ENCODE results near the gene C1QC. TPM values are rescaled to one million over a fixed set of nuclear protein-coding genes. Genes with fewer than 3 reads are reported as not detected.

C1QC gene
- total and polyA plus RNA-seq, 2 of the 8 experiments (the other 6 are each of a cell fraction or from before 2014, with no cell fraction given), result not detected

GRCh38 chr1:22601610-22602009 lies 41.8 kb upstream of the C1QC start:
- TF ChIP-seq RNF2 (IDR thresholded peaks at IDR 0.05; ENCODE audit: borderline replicate concordance, low read depth, low read length, missing control alignments, poor library complexity, severe bottlenecking), result no peak
- no peak for TF ChIP-seq TEAD4 (IDR thresholded peaks at IDR 0.05; ENCODE audit: low read depth, low read length)
- TF ChIP-seq EP300 (IDR thresholded peaks at IDR 0.05; ENCODE audit: borderline replicate concordance in 1 of 2, low read depth in 2 of 2, low read length in 2 of 2), result no peak
- no peak for TF ChIP-seq POLR2AphosphoS5 (IDR thresholded peaks at IDR 0.05; ENCODE audit: low read depth, low read length)
- no peak for TF ChIP-seq CEBPB (IDR thresholded peaks at IDR 0.05; ENCODE audit: low read depth, low read length)
- no peak for TF ChIP-seq RBBP5 (IDR thresholded peaks at IDR 0.05; ENCODE audit: borderline replicate concordance, low read depth, low read length)
- TF ChIP-seq RXRA (IDR thresholded peaks at IDR 0.05; ENCODE audit: insufficient read depth, low read depth, low read length), result no peak
- TF ChIP-seq CREB1 (IDR thresholded peaks at IDR 0.05), result no peak
- TF ChIP-seq CBX5 (IDR thresholded peaks at IDR 0.05; ENCODE audit: low read depth, low read length), result no peak
- TF ChIP-seq KDM5A (IDR thresholded peaks at IDR 0.05; ENCODE audit: low read length), result no peak
- no peak for TF ChIP-seq TAF1 (IDR thresholded peaks at IDR 0.05; ENCODE audit: low read depth, low read length)
- TF ChIP-seq CBX8 (IDR thresholded peaks at IDR 0.05; ENCODE audit: borderline replicate concordance, low read depth, low read length), result no peak
- no peak for TF ChIP-seq PHF8 (conservative IDR thresholded peaks at IDR 0.05; ENCODE audit: low read depth, low read length)
- no peak for TF ChIP-seq SRF (IDR thresholded peaks at IDR 0.05; ENCODE audit: low read depth, low read length)
- H3K27me3 ChIP-seq (replicated peaks in 1 of 4; ENCODE audit: control insufficient read depth in 3 of 4, extremely low read depth in 1 of 4, insufficient read depth in 3 of 4, low read length in 3 of 4), result 0 out of 7 replicates have a peak, but pooled peaks cover 0 to 7% (median 0%) of the 10 kb centered on the region in 4 experiments
- WGBS, 2 experiments (ENCODE audit: extremely low coverage in 1 of 2, insufficient coverage in 1 of 2, insufficient read length in 1 of 2, insufficient replicate concordance in 2 of 2, low coverage in 1 of 2, low lambda C conversion rate in 2 of 2, missing lambda C conversion rate in 1 of 2), result 85% methylated on average over 9 of the region's 12 CpGs; no CpG with 5 or more reads in 1 of the 2 experiments

More at GRCh38 chr1:22601610-22602009, 41.8 kb upstream of the C1QC start:
- Histone ChIP-seq H2BK120ac (replicated peaks; ENCODE audit: low read depth, low read length) (no peak overlapping the region), H4K91ac (replicated peaks; ENCODE audit: insufficient read length, low read length) (no peak overlapping the region), H2BK12ac (ENCODE audit: low read depth, low read length) (no peak overlapping the region), H3K18ac (ENCODE audit: extremely low read depth, low read length) (no peak overlapping the region), H3K79me1 (ENCODE audit: low read depth, low read length) (no peaks in the 10 kb centered on the region), H2BK15ac (ENCODE audit: low read length) (no peak overlapping the region), H2AK5ac (ENCODE audit: low read depth, low read length) (no peak overlapping the region), H2BK5ac (ENCODE audit: low read depth, low read length) (no peak overlapping the region), H3K23ac (ENCODE audit: insufficient read length) (no peak overlapping the region), H3K4me3 (ENCODE audit: extremely low read depth in 1 of 4, insufficient read depth in 2 of 4, low read depth in 3 of 4, low read length in 4 of 4) (no peak overlapping the region), H3K4me1 (replicated peaks in 1 of 4; ENCODE audit: control insufficient read depth in 3 of 4, insufficient read depth in 4 of 4, low read length in 3 of 4) (no peaks in the 10 kb centered on the region; a peak in 3 of 7 replicates), H3K4ac (replicated peaks; ENCODE audit: insufficient read length, low read depth, low read length) (no peak overlapping the region), H2BK20ac (ENCODE audit: low read length) (no peak overlapping the region), H4K20me1 (replicated peaks in 1 of 2; ENCODE audit: control insufficient read depth in 1 of 2, insufficient read depth in 2 of 2, low read length in 2 of 2) (peaks cover 0 to 1% of the 10 kb centered on the region in 2 experiments), H3K36me3 (ENCODE audit: control insufficient read depth in 2 of 4, insufficient read depth in 4 of 4, low read length in 3 of 4) (no peaks in the 10 kb centered on the region), H3K56ac (replicated peaks; ENCODE audit: insufficient read length, low read depth, low read length) (no peak overlapping the region), H2AFZ (ENCODE audit: low read length) (no peak overlapping the region), H3K23me2 (ENCODE audit: low read depth, low read length) (peaks cover 2% of the 10 kb centered on the region; the same call in 1 of the 2 replicates), H3K9ac (replicated peaks in 1 of 4; ENCODE audit: extremely low read depth in 1 of 4, low read depth in 3 of 4, low read length in 3 of 4) (no peak overlapping the region), H4K5ac (ENCODE audit: insufficient read length, low read depth, low read length) (no peak overlapping the region), H3K79me2 (ENCODE audit: control insufficient read depth in 1 of 2, insufficient read depth in 2 of 2, low read length in 2 of 2) (no peaks in the 10 kb centered on the region), H3K9me3 (ENCODE audit: insufficient read depth in 2 of 2, low read depth in 1 of 2, low read length in 1 of 2) (no peaks in the 10 kb centered on the region), H3K27ac (ENCODE audit: low read depth, low read length) (no peak overlapping the region), H4K8ac (ENCODE audit: extremely low read depth, insufficient read depth, low read length) (no peak overlapping the region), H3K4me2 (ENCODE audit: insufficient read depth in 1 of 2, low read depth in 2 of 2, low read length in 2 of 2) (no peak overlapping the region), H3K14ac (ENCODE audit: insufficient read length) (no peak overlapping the region)
- DNase-seq (ENCODE audit: low read depth in 1 of 2, low spot score in 2 of 2) (no peak), FAIRE-seq (no peak)
- ChIA-PET CTCF (ENCODE audit: partially characterized antibody) (no interaction called here), POLR2A (ENCODE audit: partially characterized antibody) (interaction anchor here (1.3 kb wide), 1 partner anchor 11 kb away, joined by 7 read pairs; no protein-coding TSS in a partner anchor)

Measured in H1 (cell line).